GM12878 (cell line): ENCODE results near the gene XIRP1. TPM values are rescaled to one million over a fixed set of nuclear protein-coding genes. Genes with fewer than 3 reads are reported as not detected.

Experiments used
- ATAC-seq: fragments of 200-7000 bp; cut with Tn5 transposase; 3 replicates; pipeline ENCODE4 v1.9.1; 2020; ENCODE audit warnings: mild to moderate bottlenecking, moderate library complexity
- BruUV-seq: library from RNA; stranded (reverse); fragments of 400-500 nt; replicated peaks from 2 replicates; lab custom pipeline; 2021; lab: Mats Ljungman, UMichigan
- CTCF ChIA-PET: fragments of 300-600 bp; sonication (Branson Sonifier 250); formaldehyde crosslinking; extraction: SDS; loops from one replicate; lab custom pipeline; 2021; ENCODE audit warnings: inconsistent platforms; lab: Yijun Ruan, JAX
- POLR2A ChIA-PET: fragments of 350-600 bp; formaldehyde crosslinking; extraction: SDS; loops from one replicate; lab custom pipeline; 2021; ENCODE audit warnings: inconsistent platforms; lab: Charles Lee
- RAD21 ChIA-PET: fragments of 300-600 bp; sonication (Branson Sonifier 250); formaldehyde crosslinking; loops from one replicate; lab custom pipeline; 2023; ENCODE audit warnings: antibody characterized with exemption; ENCODE audit not compliant: unreplicated experiment; lab: Charles Lee
- SMC1A ChIA-PET: fragments of 300-600 bp; sonication (Branson Sonifier 250); formaldehyde crosslinking; loops from one replicate; lab custom pipeline; 2023; ENCODE audit not compliant: unreplicated experiment, uncharacterized antibody; lab: Charles Lee
- DNase-seq: peaks from one replicate; pipeline ENCODE4 v3.0.0-alpha.2; 2011; ENCODE audit warnings: low read depth, low spot score
- FAIRE-seq: peaks from 3 replicates; lab custom pipeline; 2011; peaks lifted over from hg19 to GRCh38; lab: Jason Lieb, UNC
- H2AFZ ChIP-seq: 2 replicates; pipeline ENCODE4 v1.6.0; 2011; ENCODE audit warnings: low read depth, low read length, control low read depth; ENCODE audit not compliant: control insufficient read depth
- H3K27ac ChIP-seq: 2 replicates; pipeline ENCODE4 v1.5.1; 2011; ENCODE audit warnings: control low read depth; ENCODE audit not compliant: control insufficient read depth, insufficient read depth
- H3K27me3 ChIP-seq, 2 experiments: replicated peaks in 1 of 2; 2 replicates each; pipeline versions ENCODE4 v1.6.0 to v1.6.1; 2011; ENCODE audit warnings: low read length in 1 of 2; ENCODE audit not compliant: control insufficient read depth in 2 of 2, insufficient read depth in 2 of 2
- H3K36me3 ChIP-seq, 2 experiments: 2 replicates each; pipeline ENCODE4 v1.5.1; 2011; ENCODE audit warnings: low read length in 1 of 2; ENCODE audit not compliant: control insufficient read depth in 2 of 2, insufficient read depth in 2 of 2
- H3K4me1 ChIP-seq: 2 replicates; pipeline ENCODE4 v1.6.1; 2011; ENCODE audit warnings: mild to moderate bottlenecking, low read length, moderate library complexity, mixed read lengths; ENCODE audit not compliant: control insufficient read depth, insufficient read depth
- H3K4me2 ChIP-seq: 2 replicates; pipeline ENCODE4 v1.6.0; 2011; ENCODE audit warnings: control low read depth; ENCODE audit not compliant: control insufficient read depth, insufficient read depth
- H3K4me3 ChIP-seq: fragments of 200-600 bp; sonication (generic); 2 replicates; pipeline ENCODE4 v1.5.1; 2016
- H3K79me2 ChIP-seq: 2 replicates; pipeline ENCODE4 v1.6.0; 2011; ENCODE audit warnings: low read length; ENCODE audit not compliant: control insufficient read depth, insufficient read depth
- H3K9ac ChIP-seq: 2 replicates; pipeline ENCODE4 v1.8.0; 2011; ENCODE audit warnings: low read length, control low read depth, mixed read lengths; ENCODE audit not compliant: control insufficient read depth, insufficient read depth
- H3K9me3 ChIP-seq: replicated peaks from 3 replicates; pipeline ENCODE4 v1.5.1; 2011; ENCODE audit warnings: mild to moderate bottlenecking, low read length; ENCODE audit not compliant: control insufficient read depth, insufficient read depth
- H4K20me1 ChIP-seq: 2 replicates; pipeline ENCODE4 v1.6.0; 2011; ENCODE audit not compliant: control insufficient read depth, insufficient read depth
- CREB1 ChIP-seq: IDR thresholded peaks from 2 replicates; pipeline ENCODE4 v1.6.1; 2012; ENCODE audit warnings: low read depth, mild to moderate bottlenecking, inconsistent platforms
- IRF4 ChIP-seq: IDR thresholded peaks from 2 replicates; pipeline ENCODE4 v1.6.1; 2011; ENCODE audit warnings: low read depth, low read length
- MXI1 ChIP-seq: fragments of 150-350 bp; IDR thresholded peaks from 2 replicates; pipeline ENCODE4 v1.6.1; 2011; ENCODE audit warnings: low read depth, mild to moderate bottlenecking, inconsistent platforms, low read length, improper control_type of control experiment
- NFYB ChIP-seq: IDR thresholded peaks from 2 replicates; pipeline ENCODE4 v1.6.1; 2011; ENCODE audit warnings: low read depth, mild to moderate bottlenecking, low read length, improper control_type of control experiment, moderate library complexity; ENCODE audit not compliant: insufficient read depth
- RB1 ChIP-seq: fragments of 450-650 bp; formaldehyde crosslinking; IDR thresholded peaks from 2 replicates; pipeline ENCODE4 v1.6.1; 2017; ENCODE audit warnings: mild to moderate bottlenecking, borderline replicate concordance
- SPI1 ChIP-seq: IDR thresholded peaks from 2 replicates; pipeline ENCODE4 v1.6.1; 2011; ENCODE audit warnings: low read depth, mild to moderate bottlenecking, low read length, moderate library complexity, borderline replicate concordance; ENCODE audit not compliant: insufficient read depth
- SRF ChIP-seq, 2 experiments: IDR thresholded peaks; 2 replicates each; pipeline ENCODE4 v1.6.1; 2011; ENCODE audit warnings: low read depth in 2 of 2, low read length in 2 of 2, mild to moderate bottlenecking in 1 of 2, moderate library complexity in 1 of 2
- TAF1 ChIP-seq: IDR thresholded peaks from 2 replicates; pipeline ENCODE4 v1.6.1; 2011; ENCODE audit warnings: mild to moderate bottlenecking, low read depth, low read length, borderline replicate concordance
- YBX1 ChIP-seq: fragments of 450-650 bp; IDR thresholded peaks from 2 replicates; pipeline ENCODE4 v1.6.1; 2016; ENCODE audit warnings: antibody characterized with exemption
- WGBS: methylation state at CpG from one replicate; pipeline ENCODE4 v1.1.6; 2016; ENCODE audit warnings: low lambda C conversion rate; ENCODE audit not compliant: insufficient replicate concordance, insufficient coverage; ENCODE audit errors: missing lambda C conversion rate; 5-methylcytosine and 5-hydroxymethylcytosine counted together
- in situ Hi-C: fragments of 300-500 bp; cut with MboI; formaldehyde crosslinking; loops from 9 replicates; pipeline ENCODE4 v1.14.3; 2018; ENCODE audit warnings: mixed read lengths
- intact Hi-C: fragments of 100-400 bp; cut with micrococcal nuclease; formaldehyde crosslinking; loops from one replicate; pipeline ENCODE4 v1.14.2; 2022; ENCODE audit not compliant: unreplicated experiment
- polyA plus RNA-seq, 11 experiments: library from polyadenylated mRNA; depleted of rRNA in 4 of 11; unstranded in 6 of 11; stranded (reverse) in 5 of 11; fragments of >200 nt; fragmentation: Nextera tagmentation in 4 of 11; fragmentation: Illumina TruSeq in 1 of 11; extraction: Ambion mirVana in 4 of 11; extraction: Trizol in 1 of 11; gene quantifications; 1 replicate in 1 of 11; 2 replicates in 10 of 11; pipeline versions ENCODE4 v1.2.1 to v1.2.3, GENCODE V29; 2011 to 2016; ENCODE audit warnings: inconsistent platforms in 2 of 11, missing spikeins in 2 of 11, low read depth in 1 of 11
- total RNA-seq, 4 experiments: library from RNA; depleted of rRNA in 3 of 4; stranded (reverse); fragments of >200 nt in 3 of 4; fragmentation: Illumina TruSeq in 1 of 4; extraction: Trizol in 1 of 4; gene quantifications; 2 replicates each; pipeline versions ENCODE4 v1.2.1 to v1.2.3, GENCODE V29; 2013 to 2021
- TF ChIP-seq, protein P1 (sequence below): fragments of 450-650 bp; IDR thresholded peaks from 2 replicates; pipeline ENCODE4 v1.6.1; 2017; ENCODE audit warnings: borderline replicate concordance

XIRP1 gene
- total and polyA plus RNA-seq, 10 of the 15 experiments (the other 5 are each of a cell fraction or from before 2014, with no cell fraction given), result 0.03 to 0.38 (median 0.08) TPM; not detected in 1

DNA sequence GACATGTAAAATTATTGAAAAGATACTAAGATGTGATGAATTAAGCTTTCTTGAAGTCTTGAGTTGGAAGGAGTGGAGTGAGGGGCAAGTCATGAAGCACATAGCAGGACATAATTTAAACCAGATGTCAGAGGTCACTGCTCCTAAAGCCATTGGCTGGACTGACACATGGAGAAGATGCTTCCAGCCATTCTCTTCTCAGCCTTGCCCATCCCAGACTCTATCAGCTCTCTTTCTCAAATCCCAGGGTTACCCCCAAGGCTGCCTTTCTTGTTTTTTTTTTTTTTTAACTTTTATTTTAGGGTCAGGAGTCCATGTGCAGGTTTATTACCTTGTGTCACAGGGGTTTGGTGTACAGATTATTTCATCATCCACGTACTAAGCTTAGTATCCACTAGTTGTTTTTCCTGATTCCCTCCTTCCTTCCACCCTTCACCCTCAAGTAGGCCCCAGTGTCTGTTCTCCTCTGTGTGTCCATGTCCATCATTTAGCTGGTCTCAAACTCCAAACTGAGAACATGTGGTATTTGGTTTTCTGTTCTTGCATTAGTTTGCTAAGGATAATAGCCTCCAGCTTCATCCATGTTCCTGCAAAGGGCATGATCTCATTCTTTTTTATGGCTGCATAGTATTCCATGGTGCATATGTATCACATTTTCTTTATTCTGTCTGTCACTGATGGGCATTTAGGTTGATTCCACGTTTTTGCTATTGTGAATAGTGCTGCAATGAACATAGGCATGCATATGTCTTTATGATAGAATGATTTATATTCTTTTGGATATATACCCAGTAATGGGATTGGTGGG lies 18.9 kb downstream of the XIRP1 start:
- no peaks in the 10 kb centered on the region for H4K20me1 ChIP-seq
- no peak overlapping the region for H2AFZ ChIP-seq
- SMC1A ChIA-PET, result interaction anchor here (0.5 to 2.0 kb wide), 5 partner anchors 12 to 274 kb away, joined by 3 to 9 read pairs (median 3); no protein-coding TSS in a partner anchor
- H3K4me2 ChIP-seq, result no peak overlapping the region
- WGBS, result 13% methylated on average over 2 of the region's 2 CpGs
- CTCF ChIA-PET, result interaction anchor here (0.7 to 2.7 kb wide), 5 partner anchors 18 to 119 kb away, joined by 3 to 14 read pairs (median 4); no protein-coding TSS in a partner anchor
- no peak overlapping the region for H3K9ac ChIP-seq
- no peaks in the 10 kb centered on the region for H3K9me3 ChIP-seq
- POLR2A ChIA-PET, result interaction anchor here (1.1 kb wide), 1 partner anchor 15 kb away, joined by 3 read pairs; no protein-coding TSS in a partner anchor
- no peaks in the 10 kb centered on the region; a peak in 1 of 4 replicates for H3K27me3 ChIP-seq
- ATAC-seq (no peak), FAIRE-seq (no peak), DNase-seq (no peak)
- in situ Hi-C loops (no loop called here), intact Hi-C loops (no loop called here)
- RAD21 ChIA-PET, result no interaction called here
- no peak for TF ChIP-seq SRF (IDR thresholded peaks at IDR 0.05; ENCODE audit: low read depth in 2 of 2, low read length in 2 of 2)
- TF ChIP-seq IRF4, result no peak
- no peak for TF ChIP-seq NFYB
- TF ChIP-seq, protein P1, sequence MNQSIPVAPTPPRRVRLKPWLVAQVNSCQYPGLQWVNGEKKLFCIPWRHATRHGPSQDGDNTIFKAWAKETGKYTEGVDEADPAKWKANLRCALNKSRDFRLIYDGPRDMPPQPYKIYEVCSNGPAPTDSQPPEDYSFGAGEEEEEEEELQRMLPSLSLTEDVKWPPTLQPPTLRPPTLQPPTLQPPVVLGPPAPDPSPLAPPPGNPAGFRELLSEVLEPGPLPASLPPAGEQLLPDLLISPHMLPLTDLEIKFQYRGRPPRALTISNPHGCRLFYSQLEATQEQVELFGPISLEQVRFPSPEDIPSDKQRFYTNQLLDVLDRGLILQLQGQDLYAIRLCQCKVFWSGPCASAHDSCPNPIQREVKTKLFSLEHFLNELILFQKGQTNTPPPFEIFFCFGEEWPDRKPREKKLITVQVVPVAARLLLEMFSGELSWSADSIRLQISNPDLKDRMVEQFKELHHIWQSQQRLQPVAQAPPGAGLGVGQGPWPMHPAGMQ, result no peak
- TF ChIP-seq CREB1, result no peak
- no peak for TF ChIP-seq TAF1
- no peak for TF ChIP-seq MXI1
- no peak for TF ChIP-seq YBX1
- TF ChIP-seq SPI1, result no peak
- TF ChIP-seq RB1, result no peak
- no TSS peak for BruUV-seq
- H3K36me3 ChIP-seq, result no peaks in the 10 kb centered on the region
- no peak overlapping the region for H3K4me3 ChIP-seq
- no peak overlapping the region for H3K27ac ChIP-seq
- peaks cover 2% of the 10 kb centered on the region for H3K4me1 ChIP-seq
- H3K79me2 ChIP-seq, result no peaks in the 10 kb centered on the region
